ACC112 (cell line): ENCODE data around the gene SLC37A1.

Source experiments
- H2AFZ ChIP-seq: fragments of 200-600 bp; sonication (generic); one replicate; pipeline ENCODE4 v1.6.0; 2017; ENCODE audit warnings: antibody characterized with exemption, low read length; ENCODE audit not compliant: unreplicated experiment
- H3K27ac ChIP-seq: fragments of 200-600 bp; sonication (generic); 2 replicates; pipeline ENCODE4 v1.5.1; 2014; ENCODE audit warnings: low read depth, mild to moderate bottlenecking, antibody characterized with exemption, low read length, moderate library complexity
- H3K27me3 ChIP-seq: fragments of 200-600 bp; sonication (generic); 2 replicates; pipeline ENCODE4 v1.6.1; 2014; ENCODE audit warnings: mild to moderate bottlenecking, antibody characterized with exemption, low read length, moderate library complexity, mixed read lengths; ENCODE audit not compliant: insufficient read depth
- H3K36me3 ChIP-seq: fragments of 200-600 bp; sonication (generic); 2 replicates; pipeline ENCODE4 v1.6.1; 2016; ENCODE audit warnings: mild to moderate bottlenecking, antibody characterized with exemption, low read length, moderate library complexity, mixed read lengths; ENCODE audit not compliant: insufficient read depth
- H3K4me1 ChIP-seq: fragments of 200-600 bp; sonication (generic); one replicate; pipeline ENCODE4 v1.6.1; 2016; ENCODE audit warnings: low read length, mixed read lengths; ENCODE audit not compliant: insufficient read depth, unreplicated experiment, control insufficient read depth
- H3K4me3 ChIP-seq: fragments of 200-600 bp; sonication (generic); 2 replicates; pipeline ENCODE4 v1.5.1; 2014; ENCODE audit warnings: mild to moderate bottlenecking, low read depth, low read length
- H3K79me2 ChIP-seq: fragments of 200-600 bp; sonication (generic); one replicate; pipeline ENCODE4 v1.6.0; 2016; ENCODE audit warnings: low read length; ENCODE audit not compliant: control insufficient read depth, unreplicated experiment, insufficient read depth

The SLC37A1 gene

DNA sequence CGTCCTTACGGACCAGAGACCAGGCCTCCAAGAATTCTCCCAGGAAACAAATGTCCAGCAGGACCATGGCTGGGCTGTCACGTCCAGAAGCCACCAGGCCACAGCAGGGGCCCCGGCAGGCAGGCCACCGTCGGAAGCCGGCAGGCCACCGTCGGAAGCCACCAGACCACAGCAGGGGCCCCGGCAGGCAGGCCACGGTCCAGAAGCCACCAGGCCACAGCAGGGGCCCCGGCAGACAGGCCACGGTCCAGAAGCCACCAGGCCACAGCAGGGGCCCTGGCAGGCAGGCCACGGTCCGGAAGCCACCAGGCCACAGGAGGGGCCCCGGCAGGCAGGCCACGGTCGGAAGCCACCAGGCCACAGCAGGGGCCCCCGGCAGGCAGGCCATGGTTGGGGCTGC is 72.8 kb downstream of the SLC37A1 start:
- no peak overlapping the region for H3K4me3 ChIP-seq
- H2AFZ ChIP-seq, result no peak overlapping the region
- H3K27ac ChIP-seq, result no peak overlapping the region
- H3K27me3 ChIP-seq, result peaks cover 15% of the 10 kb centered on the region
- H3K4me1 ChIP-seq, result no peaks in the 10 kb centered on the region
- no peaks in the 10 kb centered on the region for H3K79me2 ChIP-seq
- no peaks in the 10 kb centered on the region for H3K36me3 ChIP-seq

DNA sequence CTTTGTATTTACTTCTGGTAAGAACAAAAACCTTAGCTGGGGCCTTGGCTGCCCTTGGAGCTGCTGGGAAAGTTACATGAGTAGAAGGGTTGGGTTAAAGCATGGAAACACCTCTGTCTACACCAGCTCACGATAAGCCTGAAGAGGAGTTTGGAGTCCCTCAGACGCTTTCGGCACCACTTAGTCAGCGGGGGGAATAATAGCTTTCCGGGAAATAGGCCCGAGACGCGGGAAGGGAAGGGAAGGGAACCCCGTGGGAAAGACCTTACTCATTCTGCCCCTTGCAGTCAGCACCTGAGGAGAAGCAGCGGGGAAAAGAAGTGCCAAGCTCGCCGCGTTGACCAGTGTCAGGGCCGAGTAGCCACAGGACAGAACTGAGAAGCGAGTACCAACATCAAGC is 73.4 kb downstream of the SLC37A1 start:
- H3K79me2 ChIP-seq, result no peaks in the 10 kb centered on the region

DNA sequence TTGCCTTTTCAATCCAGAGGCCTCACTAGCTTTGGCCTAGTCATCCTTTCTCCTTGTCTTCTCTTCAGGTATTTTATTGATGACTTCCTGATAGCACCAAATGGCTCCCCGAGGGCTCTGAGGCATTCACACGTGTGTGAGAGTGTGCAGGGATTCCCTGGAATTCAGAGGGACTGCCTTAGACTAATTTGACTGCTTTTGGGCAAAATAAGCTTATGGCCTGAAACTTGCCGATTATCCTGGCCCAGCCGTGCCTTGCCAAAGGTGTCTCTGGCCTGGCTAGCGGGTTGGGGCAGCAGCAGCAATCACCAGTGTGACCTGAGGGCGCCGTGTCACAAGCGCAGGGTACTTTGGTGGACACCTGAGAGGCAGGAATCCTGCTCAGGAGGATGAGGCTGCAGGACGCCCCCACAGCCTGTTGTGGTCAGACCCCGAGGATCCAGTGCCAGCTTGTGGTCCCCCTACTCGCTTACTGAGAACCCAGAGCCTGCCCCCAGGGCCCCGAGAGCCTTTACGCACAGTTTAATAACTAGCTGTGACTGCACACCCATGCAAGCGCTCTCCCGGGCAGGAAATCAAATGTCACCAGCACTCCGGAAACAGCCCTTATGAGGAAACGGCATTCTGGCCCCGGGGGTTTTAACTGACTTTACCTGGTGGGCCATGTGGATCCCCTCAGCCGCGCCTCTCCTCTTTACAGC is 76.9 kb downstream of the SLC37A1 start:
- no peaks in the 10 kb centered on the region for H3K79me2 ChIP-seq
- H3K4me3 ChIP-seq, result no peak overlapping the region
- H3K27me3 ChIP-seq, result peaks cover under 1% of the 10 kb centered on the region; the same call in 1 of the 2 replicates
- no peak overlapping the region for H2AFZ ChIP-seq
- no peaks in the 10 kb centered on the region for H3K36me3 ChIP-seq
- no peaks in the 10 kb centered on the region for H3K4me1 ChIP-seq
- H3K27ac ChIP-seq, result no peak overlapping the region

More for the DNA sequence above, 73.4 kb downstream of the SLC37A1 start:
- H3K4me3 ChIP-seq, result no peak overlapping the region
- H3K36me3 ChIP-seq, result no peaks in the 10 kb centered on the region
- no peak overlapping the region for H2AFZ ChIP-seq
- no peak overlapping the region for H3K27ac ChIP-seq
- H3K4me1 ChIP-seq, result no peaks in the 10 kb centered on the region
- peaks cover 14% of the 10 kb centered on the region for H3K27me3 ChIP-seq

DNA sequence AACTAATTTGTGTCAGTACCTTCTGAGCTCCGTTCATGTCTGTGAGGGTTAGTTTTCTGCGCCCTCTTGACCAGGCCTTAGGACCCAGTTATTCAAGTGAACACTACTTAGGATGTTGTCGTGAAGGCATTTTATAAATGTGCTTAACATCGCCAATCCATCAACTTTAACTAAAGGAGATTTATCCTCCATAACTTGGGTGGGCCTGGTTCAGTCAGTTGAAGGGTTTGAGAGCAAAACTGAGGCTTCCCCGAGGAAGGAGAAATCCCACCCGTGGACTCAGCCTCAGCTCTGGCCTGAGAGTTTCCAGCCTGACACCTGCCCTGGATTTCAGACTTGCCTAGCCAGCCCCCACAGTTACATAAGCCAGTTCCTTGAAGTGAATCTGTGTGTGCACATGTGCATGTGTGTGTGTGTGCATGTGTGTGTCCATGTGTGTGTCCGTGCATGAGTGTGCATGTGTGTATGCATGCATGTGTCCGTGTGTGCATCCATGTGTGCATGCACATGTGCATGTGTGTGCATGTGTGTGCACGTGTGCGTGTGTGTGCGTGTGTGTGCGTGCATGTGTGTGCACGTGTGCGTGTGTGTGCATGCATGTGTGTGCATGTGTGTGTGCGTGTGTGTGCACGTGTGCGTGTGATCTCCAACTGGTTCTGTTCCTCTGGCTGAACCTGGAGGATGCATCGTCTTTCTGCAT is 77.7 kb downstream of the SLC37A1 start:
- no peaks in the 10 kb centered on the region for H3K36me3 ChIP-seq
- peaks cover 7% of the 10 kb centered on the region; the same call in 1 of the 2 replicates for H3K27me3 ChIP-seq
- H2AFZ ChIP-seq, result no peak overlapping the region
- H3K27ac ChIP-seq, result no peak overlapping the region
- no peak overlapping the region for H3K4me3 ChIP-seq
- no peaks in the 10 kb centered on the region for H3K4me1 ChIP-seq
- no peaks in the 10 kb centered on the region for H3K79me2 ChIP-seq

DNA sequence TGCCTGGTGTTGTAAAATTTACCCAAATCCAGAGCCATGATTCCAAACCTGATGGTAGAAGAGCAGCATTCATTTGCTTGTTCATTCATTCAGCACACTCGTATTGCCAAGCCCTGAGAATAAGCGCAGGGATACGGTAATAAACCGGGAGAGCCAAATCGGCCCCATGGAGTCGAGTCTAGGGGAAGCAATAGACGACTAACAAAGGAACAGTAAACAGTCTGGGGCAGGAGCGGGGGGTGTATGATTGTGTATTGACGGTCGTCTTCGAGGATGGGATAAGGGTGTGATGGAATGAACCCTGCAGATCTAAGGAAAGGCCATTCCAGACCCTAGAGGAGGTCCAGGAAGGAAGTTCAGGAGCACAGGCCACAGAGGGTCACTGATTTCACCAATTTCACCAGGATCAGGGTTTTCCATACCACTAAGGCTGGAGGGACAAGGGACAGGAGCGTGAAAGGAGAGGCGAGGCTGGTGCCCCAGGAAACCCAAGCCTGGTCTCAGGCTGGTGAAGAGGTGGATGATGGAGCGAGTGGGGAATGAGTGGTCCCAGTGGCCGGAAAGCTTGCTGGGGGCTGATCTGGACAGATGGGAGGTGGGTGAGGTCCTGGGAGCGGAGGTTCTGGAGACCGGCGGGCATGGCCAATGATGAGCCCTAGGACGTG is 78.6 kb downstream of the SLC37A1 start:
- Histone ChIP-seq H3K4me1 (no peaks in the 10 kb centered on the region), H3K27ac (no peak overlapping the region), H3K27me3 (peaks cover 7% of the 10 kb centered on the region; the same call in 1 of the 2 replicates), H3K79me2 (no peaks in the 10 kb centered on the region), H3K36me3 (no peaks in the 10 kb centered on the region), H2AFZ (no peak overlapping the region), H3K4me3 (no peak overlapping the region)

DNA sequence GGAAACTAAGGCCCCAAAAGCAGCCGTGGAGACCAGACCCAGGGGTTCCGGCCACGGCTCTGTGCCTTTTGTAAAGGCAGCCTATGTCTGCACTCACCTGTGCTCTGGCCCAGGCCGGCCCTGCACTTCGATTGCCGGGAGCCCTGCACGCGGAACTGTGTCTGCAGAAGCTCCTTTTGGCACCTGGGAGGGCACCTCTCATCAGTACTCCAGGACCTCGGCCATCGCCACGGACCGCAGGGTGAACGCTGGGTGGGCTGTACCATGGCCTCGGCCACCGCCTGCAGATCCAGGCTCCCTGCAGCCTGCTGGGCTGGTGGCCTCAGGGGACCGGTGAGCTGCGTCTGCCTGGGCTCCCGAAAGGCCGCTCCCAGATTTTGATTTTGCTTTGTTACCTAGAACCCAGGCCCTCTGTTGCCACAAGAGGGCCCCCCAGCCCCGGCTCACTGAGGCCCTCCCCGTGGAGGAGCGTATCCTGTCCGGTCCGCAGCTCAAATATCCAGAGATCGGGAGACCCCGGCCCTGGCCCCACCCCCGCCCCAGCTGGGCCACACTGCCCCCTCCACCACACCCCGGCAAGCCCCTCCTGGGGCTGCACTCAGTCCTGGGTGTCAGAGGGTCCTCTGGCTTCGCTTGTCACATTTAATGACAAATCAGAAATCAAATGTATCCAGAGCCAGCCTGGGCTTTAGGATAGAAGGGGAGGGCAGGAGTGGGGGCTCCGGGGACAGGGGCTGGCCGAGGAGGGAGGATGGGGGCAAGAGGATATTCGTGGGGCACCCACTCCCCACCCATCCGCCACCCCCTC is 79.6 kb downstream of the SLC37A1 start:
- peaks cover 11% of the 10 kb centered on the region; the same call in 1 of the 2 replicates for H3K27me3 ChIP-seq
- no peaks in the 10 kb centered on the region for H3K4me1 ChIP-seq
- no peak overlapping the region for H3K27ac ChIP-seq
- H3K79me2 ChIP-seq, result no peaks in the 10 kb centered on the region
- no peak overlapping the region for H2AFZ ChIP-seq
- no peaks in the 10 kb centered on the region for H3K36me3 ChIP-seq
- H3K4me3 ChIP-seq, result peak overlapping the region; percentile 52; the same call in 1 of the 2 replicates

DNA sequence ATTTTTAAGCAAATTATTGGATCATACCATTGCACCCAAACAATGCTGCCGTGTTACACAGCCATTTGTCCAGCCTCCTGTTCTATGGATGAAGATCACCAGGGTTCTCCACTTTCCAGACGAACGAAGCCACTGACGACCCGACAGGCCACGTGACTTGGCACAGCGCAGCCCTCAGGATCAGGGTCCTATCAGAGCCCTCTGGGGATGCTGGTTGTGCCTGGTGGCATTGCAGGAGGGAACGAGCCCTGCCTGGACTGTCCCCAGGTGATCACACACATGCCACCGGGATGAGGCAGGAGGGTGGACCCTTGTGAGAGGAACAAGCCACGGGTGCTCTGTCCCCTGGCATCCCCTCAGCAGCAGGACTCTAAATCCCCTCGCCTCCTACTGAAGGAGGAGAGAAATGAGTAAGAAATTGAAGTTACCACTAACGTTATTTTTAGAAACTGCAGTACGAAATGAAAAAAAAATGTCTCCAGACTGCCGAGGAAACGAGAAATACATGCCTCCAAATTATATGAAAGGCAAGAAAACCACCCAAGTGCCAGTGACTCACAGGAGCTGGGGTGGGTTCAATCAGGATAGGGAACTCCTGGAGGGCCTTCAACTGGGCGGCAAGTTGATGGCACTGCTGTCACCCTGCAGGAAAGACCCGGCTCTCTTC is 81.1 kb downstream of the SLC37A1 start:
- Histone ChIP-seq H2AFZ (no peak overlapping the region), H3K79me2 (no peaks in the 10 kb centered on the region), H3K36me3 (no peaks in the 10 kb centered on the region), H3K4me1 (no peaks in the 10 kb centered on the region), H3K27me3 (peaks cover 11% of the 10 kb centered on the region; the same call in 1 of the 2 replicates), H3K4me3 (no peak overlapping the region), H3K27ac (no peak overlapping the region)

DNA sequence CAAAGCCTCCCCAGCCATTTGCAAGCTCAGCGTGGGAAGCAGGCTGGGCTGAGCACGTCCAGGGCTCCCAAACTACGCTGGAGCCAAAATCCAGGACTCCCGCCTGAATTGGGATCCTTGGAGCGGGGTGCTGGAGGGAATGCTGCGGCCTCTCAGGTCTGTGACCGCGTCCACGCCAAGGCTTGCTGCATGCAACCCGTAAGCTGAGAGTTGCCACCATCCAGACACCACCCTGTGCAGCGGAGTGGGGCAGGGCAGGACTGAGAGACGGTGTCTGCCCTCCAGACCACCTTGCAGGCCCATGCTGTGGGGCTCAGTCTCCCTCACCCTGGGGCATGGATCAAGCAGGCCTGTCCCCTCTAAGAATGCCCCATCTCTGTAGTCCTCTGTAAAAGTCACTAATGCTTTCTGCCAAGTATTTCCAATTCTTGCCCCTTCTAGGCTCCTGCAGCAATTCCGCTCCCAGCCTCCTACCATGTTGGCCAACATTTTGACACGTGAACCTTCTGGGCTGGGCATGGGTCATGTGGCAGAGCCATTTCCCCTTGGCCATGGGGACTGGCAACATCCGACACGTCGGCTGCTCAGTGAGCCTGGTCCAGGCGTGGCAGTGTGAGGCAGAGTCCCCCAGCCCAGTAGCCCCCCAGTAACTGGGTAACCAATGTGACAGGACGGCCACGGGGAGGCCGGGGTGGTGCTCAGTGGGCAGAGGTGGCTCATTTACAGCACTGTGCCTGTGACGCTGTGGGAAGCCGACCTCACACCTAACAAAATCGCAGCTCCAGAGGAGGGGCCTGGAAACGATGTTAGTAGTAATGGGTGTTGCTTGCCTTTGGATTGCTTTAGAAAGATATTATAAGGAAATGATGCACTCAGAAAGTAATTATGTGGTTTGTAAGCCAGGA is 81.9 kb downstream of the SLC37A1 start:
- Histone ChIP-seq H3K4me3 (no peak overlapping the region), H2AFZ (no peak overlapping the region), H3K27ac (no peak overlapping the region), H3K4me1 (no peaks in the 10 kb centered on the region), H3K27me3 (peaks cover 16% of the 10 kb centered on the region; the same call in 1 of the 2 replicates), H3K79me2 (no peaks in the 10 kb centered on the region), H3K36me3 (no peaks in the 10 kb centered on the region)

DNA sequence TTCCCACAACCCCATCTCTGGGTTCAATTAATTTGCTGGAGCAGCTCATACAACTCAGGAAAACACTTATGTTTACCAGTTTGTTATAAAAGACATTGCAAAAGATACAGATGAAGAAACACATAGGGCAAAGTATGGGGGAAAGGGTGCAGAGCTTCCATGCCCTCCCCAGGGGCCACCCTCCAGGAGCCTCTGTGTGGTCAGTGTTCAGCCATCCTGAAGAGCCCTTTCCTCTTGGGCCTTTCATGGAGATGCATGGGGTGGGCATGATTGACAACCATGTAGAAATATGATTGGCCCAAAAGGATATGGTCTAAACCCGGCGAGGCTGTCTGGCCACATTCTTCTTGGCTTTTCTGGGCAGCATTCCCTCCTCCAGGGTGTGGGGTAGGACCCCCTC is 83.0 kb downstream of the SLC37A1 start:
- Histone ChIP-seq H3K4me3 (no peak overlapping the region), H3K27ac (no peak overlapping the region), H3K79me2 (no peaks in the 10 kb centered on the region), H2AFZ (no peak overlapping the region), H3K36me3 (no peaks in the 10 kb centered on the region), H3K27me3 (peaks cover 21% of the 10 kb centered on the region; the same call in 1 of the 2 replicates), H3K4me1 (no peaks in the 10 kb centered on the region)
